ENCODE data around the gene TPST2. TPM values are rescaled to one million over a fixed set of nuclear protein-coding genes. Genes with fewer than 3 reads are reported as not detected.

TPST2 gene
- total RNA-seq, 1 experiment from 2014 or later = 11.8 TPM

- Histone ChIP-seq H3K27ac (ENCODE audit: low read depth, low read length) (no peak overlapping the region), H3K9me3 (ENCODE audit: control insufficient read depth in 1 of 2, insufficient read depth in 1 of 2, low read depth in 1 of 2, low read length in 2 of 2) (no peaks in the 10 kb centered on the region), H3K27me3 (ENCODE audit: insufficient read depth, low read length) (no peaks in the 10 kb centered on the region), H3K4me1 (ENCODE audit: control insufficient read depth in 1 of 2, insufficient read depth in 2 of 2, low read length in 2 of 2) (peaks cover 8 to 19% of the 10 kb centered on the region in 2 experiments; a peak in 3 of 4 replicates), H2AFZ (ENCODE audit: low read depth, low read length, poor library complexity, severe bottlenecking) (no peak overlapping the region), H3K9me2 (ENCODE audit: insufficient read depth) (no peaks in the 10 kb centered on the region), H3K4me2 (ENCODE audit: low read length) (no peak overlapping the region), H4K20me1 (ENCODE audit: insufficient read depth) (no peaks in the 10 kb centered on the region), H3K79me2 (ENCODE audit: insufficient read depth, low read length) (peaks cover 22% of the 10 kb centered on the region; the same call in 1 of the 2 replicates), H3K36me3 (ENCODE audit: control insufficient read depth in 1 of 2, insufficient read depth in 2 of 2, low read length in 2 of 2) (no peaks in the 10 kb centered on the region), H3K9ac (ENCODE audit: low read length) (no peak overlapping the region), H3K4me3 (replicated peaks in 1 of 2; ENCODE audit: low read depth in 1 of 2, low read length in 2 of 2) (no peak overlapping the region)
- CTCF ChIA-PET = no interaction called here
- POLR2A ChIA-PET = no interaction called here
- TF ChIP-seq POLR2A (IDR thresholded peaks at IDR 0.05; ENCODE audit: borderline replicate concordance, extremely low read depth, insufficient read depth, insufficient read length) (no peak), MAX (IDR thresholded peaks at IDR 0.05) (no peak), ZBTB33 (IDR thresholded peaks at IDR 0.05; ENCODE audit: extremely low read depth, insufficient replicate concordance, low read length) (no peak), ZNF274 (IDR thresholded peaks at IDR 0.05; ENCODE audit: low read depth, low read length) (no peak), EZH2phosphoT487 (IDR thresholded peaks at IDR 0.05; ENCODE audit: borderline replicate concordance) (no peak), REST (IDR thresholded peaks at IDR 0.05; ENCODE audit: low read depth) (no peak), ZFX (IDR thresholded peaks at IDR 0.05) (no peak)
- BruUV-seq (replicated peaks) = no TSS peak
- ATAC-seq = no peak
- RAD21 ChIA-PET (ENCODE audit: low non-redundant PET in 1 of 2, low total read pairs in 2 of 2, uncharacterized antibody in 2 of 2, unreplicated experiment in 2 of 2) = no interaction called here
- DNase-seq (ENCODE audit: low read depth, low spot score) = no peak
- intact Hi-C loops (cut with micrococcal nuclease) = no loop called here
Measured at GRCh38 chr22:26586556-26587325, 3.2 kb downstream of the TPST2 start.

All from HCT116 (cell line).